Coronary artery (tissue), 2 donors: ENCODE data around the gene FOXP1.
A peak's percentile ranks its signal among the peaks of the same experiment; 100 is the strongest.

Source experiments
- DNase-seq: peaks from one replicate; pipeline ENCODE4 v3.0.0-alpha.2; 2017; ENCODE audit warnings: low spot score
- H3K27ac ChIP-seq, 2 donors: fragments of 200-600 bp; sonication (generic); one replicate each; pipeline ENCODE4 v1.5.1; 2016 to 2019
- H3K4me3 ChIP-seq: fragments of 200-600 bp; sonication (generic); 2 replicates; pipeline ENCODE4 v1.5.1; 2016; ENCODE audit warnings: mild to moderate bottlenecking, moderate library complexity
- TF ChIP-seq, protein P1 (sequence below): fragments of 200-600 bp; sonication (generic); IDR thresholded peaks from one replicate; pipeline ENCODE4 v1.5.1; 2019; ENCODE audit warnings: antibody characterized with exemption

FOXP1 gene

DNA sequence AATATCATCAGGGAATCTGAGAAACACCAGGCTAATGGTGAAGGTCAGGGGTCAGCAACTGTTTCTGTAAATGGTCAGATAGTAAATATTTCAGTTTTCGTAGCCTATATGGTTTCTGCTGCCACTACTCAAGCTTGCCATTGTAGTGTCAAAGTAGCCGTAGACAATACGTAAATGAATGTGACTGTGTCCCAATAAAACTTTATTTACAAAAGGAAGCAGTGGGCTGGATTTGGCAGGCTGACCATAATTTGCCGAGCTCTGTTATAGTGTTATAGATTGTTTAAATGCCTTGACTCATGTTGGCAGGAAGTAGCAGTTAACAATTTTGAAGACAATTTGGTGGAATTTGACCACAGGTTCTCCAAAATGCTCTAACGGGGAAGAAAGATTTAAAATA is 548.2 kb downstream of the FOXP1 start:
- Histone ChIP-seq H3K27ac (peak overlapping the region in 1 of 2 donors; percentile 13), H3K4me3 (no peak overlapping the region)
- TF ChIP-seq, protein P1, sequence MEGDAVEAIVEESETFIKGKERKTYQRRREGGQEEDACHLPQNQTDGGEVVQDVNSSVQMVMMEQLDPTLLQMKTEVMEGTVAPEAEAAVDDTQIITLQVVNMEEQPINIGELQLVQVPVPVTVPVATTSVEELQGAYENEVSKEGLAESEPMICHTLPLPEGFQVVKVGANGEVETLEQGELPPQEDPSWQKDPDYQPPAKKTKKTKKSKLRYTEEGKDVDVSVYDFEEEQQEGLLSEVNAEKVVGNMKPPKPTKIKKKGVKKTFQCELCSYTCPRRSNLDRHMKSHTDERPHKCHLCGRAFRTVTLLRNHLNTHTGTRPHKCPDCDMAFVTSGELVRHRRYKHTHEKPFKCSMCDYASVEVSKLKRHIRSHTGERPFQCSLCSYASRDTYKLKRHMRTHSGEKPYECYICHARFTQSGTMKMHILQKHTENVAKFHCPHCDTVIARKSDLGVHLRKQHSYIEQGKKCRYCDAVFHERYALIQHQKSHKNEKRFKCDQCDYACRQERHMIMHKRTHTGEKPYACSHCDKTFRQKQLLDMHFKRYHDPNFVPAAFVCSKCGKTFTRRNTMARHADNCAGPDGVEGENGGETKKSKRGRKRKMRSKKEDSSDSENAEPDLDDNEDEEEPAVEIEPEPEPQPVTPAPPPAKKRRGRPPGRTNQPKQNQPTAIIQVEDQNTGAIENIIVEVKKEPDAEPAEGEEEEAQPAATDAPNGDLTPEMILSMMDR: no peak
- DNase-seq: no peak

DNA sequence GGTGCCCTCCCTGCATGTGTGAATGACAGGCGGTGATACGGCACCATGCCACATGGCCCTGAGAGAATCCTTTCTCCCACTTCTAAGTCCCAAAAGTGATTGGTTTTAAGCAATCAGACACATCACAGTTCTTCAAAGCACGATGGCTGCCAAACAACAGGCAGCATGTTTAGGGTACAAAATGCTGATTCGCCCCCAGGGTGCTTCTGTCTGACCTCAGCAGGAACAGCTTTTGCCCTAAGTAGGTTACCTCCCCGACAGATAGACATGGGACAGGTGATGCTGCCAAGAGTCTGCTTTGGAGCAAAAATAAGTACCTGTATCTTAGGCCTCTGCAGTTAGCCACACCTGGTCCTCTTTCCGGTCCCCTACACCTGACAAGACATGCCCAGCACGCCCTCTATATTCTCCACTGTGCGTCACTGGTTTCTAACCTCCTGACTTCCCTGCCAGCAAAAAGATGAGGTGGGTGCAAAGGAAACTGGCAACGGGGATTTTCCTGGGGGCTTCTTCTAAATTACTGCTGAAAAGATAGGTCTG is 549.8 kb downstream of the FOXP1 start:
- TF ChIP-seq, protein P1: no peak
- Histone ChIP-seq H3K4me3 (no peak overlapping the region), H3K27ac (peak overlapping the region in 1 of 2 donors; percentile 35)
- DNase-seq: no peak

DNA sequence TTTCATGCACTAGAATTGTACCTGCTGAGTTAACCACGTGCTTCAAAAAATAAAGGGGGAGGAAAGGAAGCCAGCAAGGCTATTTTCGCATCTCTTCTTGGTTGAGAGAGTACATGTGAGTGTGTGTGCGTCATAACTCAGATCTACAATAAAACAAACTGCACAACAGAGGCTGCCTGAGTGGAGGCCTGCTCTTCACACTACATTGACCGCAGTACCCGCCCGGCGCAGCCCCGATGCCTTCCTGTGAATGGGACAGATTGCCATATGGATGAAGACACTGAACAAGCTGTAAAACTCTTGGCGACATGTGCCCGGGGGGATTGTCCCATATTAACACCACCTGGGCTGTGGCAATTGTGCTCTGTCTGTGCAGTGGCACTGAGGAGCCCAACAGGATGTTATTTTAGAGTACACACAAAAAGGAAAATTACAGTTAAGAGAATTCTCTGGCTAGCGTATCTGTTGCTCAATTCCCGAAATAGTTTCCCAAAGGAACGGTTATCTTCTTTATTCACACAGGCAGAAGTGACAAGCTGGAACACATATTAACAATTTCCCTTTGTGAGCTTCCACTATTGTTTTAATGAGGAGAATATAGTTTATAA is 551.5 kb downstream of the FOXP1 start:
- H3K27ac ChIP-seq: peak overlapping the region in 1 of 2 donors; percentile 66
- TF ChIP-seq, protein P1: no peak

DNA sequence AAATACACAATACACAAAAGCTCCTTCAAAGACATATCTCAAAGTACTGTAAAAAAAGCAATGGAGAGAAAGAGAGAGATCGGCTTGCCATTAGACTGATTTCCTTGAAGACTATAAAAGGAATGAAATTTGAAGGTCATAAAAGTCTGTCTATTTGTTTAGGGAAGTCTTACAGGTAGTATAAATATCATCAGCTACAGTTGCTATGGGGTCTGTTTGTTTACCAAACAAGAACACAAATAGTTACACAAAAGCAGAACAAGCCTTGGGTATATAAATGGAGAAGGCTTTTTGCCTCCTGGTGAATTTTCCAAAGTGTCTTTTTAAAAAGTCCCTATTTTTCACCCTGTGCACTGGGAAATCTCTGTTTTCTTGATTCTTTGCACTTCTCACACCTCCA is 552.3 kb downstream of the FOXP1 start:
- TF ChIP-seq, protein P1: no peak
- Histone ChIP-seq H3K4me3 (no peak overlapping the region), H3K27ac (no peak overlapping the region)
- no peak for DNase-seq

More for the DNA sequence above, 551.5 kb downstream of the FOXP1 start:
- DNase-seq: no peak
- H3K4me3 ChIP-seq: peak overlapping the region; percentile 35

DNA sequence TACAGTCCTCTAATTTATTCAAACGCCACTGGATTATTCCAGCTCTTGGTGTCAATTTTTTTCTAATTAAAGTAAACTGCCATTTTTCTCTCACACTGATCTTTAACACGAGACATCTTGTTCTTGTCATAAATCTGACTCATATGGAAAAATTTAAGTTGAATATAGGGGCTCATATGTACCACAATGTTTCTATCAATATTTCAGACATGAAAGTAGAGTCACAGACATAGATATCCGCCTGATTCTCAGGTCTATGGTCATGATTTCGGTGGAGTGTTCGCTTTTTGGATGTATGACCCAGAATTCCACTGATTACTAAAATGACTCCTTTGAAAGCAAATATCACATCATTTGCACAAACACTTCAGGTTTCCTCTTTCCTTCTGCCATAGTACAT is 552.8 kb downstream of the FOXP1 start:
- no peak overlapping the region for H3K4me3 ChIP-seq
- H3K27ac ChIP-seq: no peak overlapping the region
- TF ChIP-seq, protein P1: no peak
- no peak for DNase-seq

DNA sequence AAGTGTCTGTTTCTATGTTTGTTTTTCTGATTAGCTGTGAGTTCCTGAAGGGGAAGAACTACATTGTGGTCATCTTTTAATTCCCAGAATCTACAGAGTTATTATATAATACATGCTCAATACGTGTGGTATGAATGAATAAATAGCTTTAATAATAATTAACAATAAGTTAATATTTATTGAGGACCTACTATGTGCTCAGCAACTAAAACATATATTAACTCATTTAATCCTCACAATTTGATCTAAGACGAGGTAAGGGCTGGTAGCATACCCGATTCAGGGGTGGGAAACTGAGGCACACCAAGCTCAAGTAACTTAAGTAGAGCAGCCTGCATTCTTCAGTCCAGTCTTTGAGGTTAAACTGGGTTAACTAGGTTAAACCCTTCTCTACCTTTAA is 553.8 kb downstream of the FOXP1 start:
- TF ChIP-seq, protein P1: no peak
- Histone ChIP-seq H3K27ac (no peak overlapping the region), H3K4me3 (no peak overlapping the region)
- DNase-seq: no peak

DNA sequence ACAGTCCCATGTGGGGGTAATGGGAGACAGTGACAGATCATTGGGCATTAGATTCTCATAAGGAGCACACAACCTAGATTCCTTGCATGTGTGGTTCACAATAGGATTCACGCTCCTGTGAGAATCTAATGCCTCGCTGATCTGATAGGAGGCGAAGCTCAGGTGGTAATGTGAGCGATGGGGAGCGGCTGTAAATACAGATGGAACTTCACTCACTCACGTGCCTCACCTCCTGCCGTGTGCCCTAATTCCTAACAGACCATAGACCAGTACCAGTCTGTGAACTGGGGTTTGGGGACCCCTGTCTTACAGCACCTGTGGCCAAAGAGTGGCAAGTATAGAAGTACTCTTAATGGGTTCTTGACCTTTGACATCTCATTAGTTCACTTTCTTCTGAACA is 554.7 kb downstream of the FOXP1 start:
- H3K4me3 ChIP-seq: no peak overlapping the region
- no peak for DNase-seq
- TF ChIP-seq, protein P1: no peak
- no peak overlapping the region for H3K27ac ChIP-seq
